ENCODE measurements around the gene SELENOW. TPM values are rescaled to one million over a fixed set of nuclear protein-coding genes. Genes with fewer than 3 reads are reported as not detected.

The SELENOW gene
- polyA plus RNA-seq, 3 donors, result 103 to 204 (median 171) TPM

DNA sequence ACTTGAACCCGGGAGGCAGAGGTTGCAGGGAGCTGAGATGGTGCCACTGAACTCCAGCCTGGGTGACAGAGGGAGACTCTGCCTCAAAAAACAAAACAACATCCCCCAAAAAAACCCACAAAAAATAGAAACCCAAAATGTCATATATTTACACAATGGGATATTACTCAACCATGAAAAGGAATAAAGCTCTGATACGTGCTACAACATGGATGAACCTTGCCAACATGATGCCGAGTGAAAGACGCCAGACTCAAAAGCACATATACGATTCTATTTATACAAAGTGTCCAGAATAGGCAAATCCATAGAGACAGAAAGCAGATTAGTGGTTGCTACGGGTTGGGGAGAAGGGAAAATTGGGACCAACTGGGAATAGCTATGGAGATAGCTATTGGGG is 27.9 kb downstream of the SELENOW start:
- no peaks in the 10 kb centered on the region for H3K79me2 ChIP-seq (ENCODE audit: insufficient read depth, low read length)
- H3K36me3 ChIP-seq (replicated peaks in 1 of 2; ENCODE audit: control insufficient read depth in 1 of 2, insufficient read depth in 2 of 2, low read length in 2 of 2), result no peaks in the 10 kb centered on the region
- H4K20me1 ChIP-seq (ENCODE audit: insufficient read depth, low read length), result no peaks in the 10 kb centered on the region
- H3K4me2 ChIP-seq (replicated peaks; ENCODE audit: extremely low read depth, low read length, poor library complexity, severe bottlenecking), result no peak overlapping the region
- no peak overlapping the region for H3K9ac ChIP-seq (ENCODE audit: insufficient read depth, low read length, poor library complexity, severe bottlenecking)
- H3K27ac Mint-ChIP-seq, result no peak overlapping the region
- no peak overlapping the region for H3K4me3 ChIP-seq (replicated peaks in 1 of 3; ENCODE audit: low read depth in 2 of 3, low read length in 3 of 3)
- DNase-seq, result no peak
- WGBS (ENCODE audit: insufficient coverage), result 89% methylated on average over 4 of the region's 6 CpGs
- no peak overlapping the region for H2AFZ ChIP-seq (ENCODE audit: insufficient read depth, low read depth, low read length, poor library complexity, severe bottlenecking)
- no peaks in the 10 kb centered on the region for H3K27me3 ChIP-seq (ENCODE audit: control insufficient read depth in 2 of 2, insufficient read depth in 2 of 2, low read length in 2 of 2)
- H3K36me3 Mint-ChIP-seq, result no peaks in the 10 kb centered on the region
- H3K4me3 Mint-ChIP-seq, result no peak overlapping the region
- intact Hi-C loops (cut with micrococcal nuclease), result no loop called here
- peaks cover 3 to 8% (median 4%) of the 10 kb centered on the region in 7 donors for H3K9me3 Mint-ChIP-seq
- H3K9me3 ChIP-seq (replicated peaks in 1 of 2; ENCODE audit: control insufficient read depth in 1 of 2, insufficient read depth in 1 of 2, low read length in 2 of 2), result peaks cover 0 to 9% of the 10 kb centered on the region in 2 donors
- H3K27ac ChIP-seq (ENCODE audit: low read depth in 1 of 2, low read length in 2 of 2), result no peak overlapping the region
- TF ChIP-seq, protein P1, sequence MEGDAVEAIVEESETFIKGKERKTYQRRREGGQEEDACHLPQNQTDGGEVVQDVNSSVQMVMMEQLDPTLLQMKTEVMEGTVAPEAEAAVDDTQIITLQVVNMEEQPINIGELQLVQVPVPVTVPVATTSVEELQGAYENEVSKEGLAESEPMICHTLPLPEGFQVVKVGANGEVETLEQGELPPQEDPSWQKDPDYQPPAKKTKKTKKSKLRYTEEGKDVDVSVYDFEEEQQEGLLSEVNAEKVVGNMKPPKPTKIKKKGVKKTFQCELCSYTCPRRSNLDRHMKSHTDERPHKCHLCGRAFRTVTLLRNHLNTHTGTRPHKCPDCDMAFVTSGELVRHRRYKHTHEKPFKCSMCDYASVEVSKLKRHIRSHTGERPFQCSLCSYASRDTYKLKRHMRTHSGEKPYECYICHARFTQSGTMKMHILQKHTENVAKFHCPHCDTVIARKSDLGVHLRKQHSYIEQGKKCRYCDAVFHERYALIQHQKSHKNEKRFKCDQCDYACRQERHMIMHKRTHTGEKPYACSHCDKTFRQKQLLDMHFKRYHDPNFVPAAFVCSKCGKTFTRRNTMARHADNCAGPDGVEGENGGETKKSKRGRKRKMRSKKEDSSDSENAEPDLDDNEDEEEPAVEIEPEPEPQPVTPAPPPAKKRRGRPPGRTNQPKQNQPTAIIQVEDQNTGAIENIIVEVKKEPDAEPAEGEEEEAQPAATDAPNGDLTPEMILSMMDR (IDR thresholded peaks at IDR 0.05), result no peak
- H3K4me1 ChIP-seq (ENCODE audit: control insufficient read depth in 1 of 2, insufficient read depth in 2 of 2, low read length in 2 of 2), result no peaks in the 10 kb centered on the region
- peaks cover 0 to 5% (median 5%) of the 10 kb centered on the region in 3 donors for H3K27me3 Mint-ChIP-seq (ENCODE audit: low read depth in 3 of 3)
- H3K4me1 Mint-ChIP-seq, result no peaks in the 10 kb centered on the region

DNA sequence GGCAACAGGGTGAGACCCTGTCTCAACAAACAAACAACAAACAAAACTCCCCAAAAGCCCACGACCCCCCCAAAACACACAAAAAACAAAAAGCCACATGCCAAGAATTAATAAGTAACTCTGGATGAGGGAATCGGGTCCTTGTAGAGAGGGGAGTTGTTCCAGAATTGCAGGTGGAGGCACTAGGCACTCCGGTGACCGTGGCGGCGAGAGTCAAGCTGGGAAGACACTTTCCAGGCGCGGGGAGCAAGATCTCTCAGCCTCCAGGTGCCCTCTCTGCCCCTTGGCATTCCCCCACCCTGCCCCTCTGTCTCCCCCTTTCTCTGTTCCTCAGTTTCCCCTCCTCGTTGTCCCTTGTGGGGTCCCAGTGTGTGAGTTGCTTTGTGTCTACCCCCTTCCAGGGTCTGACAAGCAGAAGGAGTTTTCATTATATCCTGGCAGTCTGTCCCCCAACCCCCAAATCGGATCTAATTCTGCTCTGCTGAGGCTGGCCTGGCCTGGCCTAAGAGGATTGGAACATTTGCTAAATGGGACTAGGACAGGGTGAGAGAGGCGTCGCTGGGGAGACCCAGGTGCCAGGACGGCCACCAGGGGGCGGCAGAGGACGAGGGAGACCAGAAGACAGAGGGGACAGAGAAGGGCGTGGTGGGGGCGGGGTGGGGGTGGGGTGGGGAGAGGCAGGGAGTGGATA is 34.9 kb downstream of the SELENOW start:
- TF ChIP-seq, protein P1 (IDR thresholded peaks at IDR 0.05), result peak; percentile 66
- intact Hi-C loops (cut with micrococcal nuclease), result no loop called here

More for the DNA sequence above, 34.9 kb downstream of the SELENOW start:
- H3K4me3 Mint-ChIP-seq, result no peak overlapping the region
- peak; percentile 28 to 54 (median 37) for DNase-seq
- Histone ChIP-seq H3K9me3 (replicated peaks in 1 of 2; ENCODE audit: control insufficient read depth in 1 of 2, insufficient read depth in 1 of 2, low read length in 2 of 2) (no peaks in the 10 kb centered on the region), H3K79me2 (ENCODE audit: insufficient read depth, low read length) (no peaks in the 10 kb centered on the region), H3K36me3 (replicated peaks in 1 of 2; ENCODE audit: control insufficient read depth in 1 of 2, insufficient read depth in 2 of 2, low read length in 2 of 2) (no peaks in the 10 kb centered on the region), H3K4me3 (replicated peaks in 1 of 3; ENCODE audit: low read depth in 2 of 3, low read length in 3 of 3) (no peak overlapping the region), H3K4me2 (replicated peaks; ENCODE audit: extremely low read depth, low read length, poor library complexity, severe bottlenecking) (no peak overlapping the region), H2AFZ (ENCODE audit: insufficient read depth, low read depth, low read length, poor library complexity, severe bottlenecking) (no peak overlapping the region), H3K27me3 (ENCODE audit: control insufficient read depth in 2 of 2, insufficient read depth in 2 of 2, low read length in 2 of 2) (no peaks in the 10 kb centered on the region), H3K27ac (ENCODE audit: low read depth in 1 of 2, low read length in 2 of 2) (no peak overlapping the region), H4K20me1 (ENCODE audit: insufficient read depth, low read length) (no peaks in the 10 kb centered on the region), H3K4me1 (ENCODE audit: control insufficient read depth in 1 of 2, insufficient read depth in 2 of 2, low read length in 2 of 2) (no peaks in the 10 kb centered on the region), H3K9ac (ENCODE audit: insufficient read depth, low read length, poor library complexity, severe bottlenecking) (no peak overlapping the region)
- H3K36me3 Mint-ChIP-seq, result no peaks in the 10 kb centered on the region
- H3K27me3 Mint-ChIP-seq (ENCODE audit: low read depth in 3 of 3), result peaks cover 0 to 6% (median 5%) of the 10 kb centered on the region in 3 donors
- 100% methylated on average over 4 of the region's 17 CpGs for WGBS (ENCODE audit: insufficient coverage)
- no peak overlapping the region for H3K27ac Mint-ChIP-seq
- H3K9me3 Mint-ChIP-seq, result peaks cover 0 to 3% (median 0%) of the 10 kb centered on the region in 7 donors
- H3K4me1 Mint-ChIP-seq, result no peaks in the 10 kb centered on the region
